NCI-H146 treated with DMSO at 0.1 percent for 48 hours (cell line): ENCODE data around the gene MS4A15.

Experiments used
- DNase-seq: peaks from one replicate; lab custom pipeline; 2025; ENCODE audit not compliant: unreplicated experiment; lab: John Stamatoyannopoulos, UW

MS4A15 gene

GRCh38 chr11:60776167-60776566, 19.5 kb downstream of the MS4A15 start:
- no peak for DNase-seq

GRCh38 chr11:60777106-60777505, 20.4 kb downstream of the MS4A15 start:
- no peak for DNase-seq

GRCh38 chr11:60777572-60777971, 20.9 kb downstream of the MS4A15 start:
- no peak for DNase-seq

GRCh38 chr11:60780065-60780464, 23.4 kb downstream of the MS4A15 start:
- DNase-seq, result no peak

- no peak for DNase-seq
Measured at GRCh38 chr11:60780774-60781173, 24.1 kb downstream of the MS4A15 start.

GRCh38 chr11:60781286-60781980, 24.8 kb downstream of the MS4A15 start:
- no peak for DNase-seq

GRCh38 chr11:60781981-60782316, 25.3 kb downstream of the MS4A15 start:
- no peak for DNase-seq

- DNase-seq, result no peak
Measured at GRCh38 chr11:60782393-60783140, 25.9 kb downstream of the MS4A15 start.

GRCh38 chr11:60783141-60783484, 26.4 kb downstream of the MS4A15 start:
- no peak for DNase-seq

GRCh38 chr11:60783911-60784310, 27.2 kb downstream of the MS4A15 start:
- DNase-seq, result no peak

- DNase-seq, result no peak
Measured at GRCh38 chr11:60785136-60785535, 28.5 kb downstream of the MS4A15 start, which contains the start of gene MS4A10. MS4A10 (plus strand) TSS chr11:60785333; CDS start chr11:60790336, 5,003 bp downstream.

- DNase-seq, result no peak
Measured at GRCh38 chr11:60785806-60786361, 29.2 kb downstream of the MS4A15 start.

GRCh38 chr11:60786811-60787567, 30.3 kb downstream of the MS4A15 start:
- DNase-seq, result no peak

- DNase-seq, result no peak
Measured at GRCh38 chr11:60788401-60789125, 31.9 kb downstream of the MS4A15 start.

- no peak for DNase-seq
Measured at GRCh38 chr11:60790726-60791125, 34.1 kb downstream of the MS4A15 start.

GRCh38 chr11:60791153-60791933, 34.7 kb downstream of the MS4A15 start:
- DNase-seq, result no peak

GRCh38 chr11:60792521-60792920, 35.9 kb downstream of the MS4A15 start:
- no peak for DNase-seq

- DNase-seq, result no peak
Measured at GRCh38 chr11:60795291-60795690, 38.6 kb downstream of the MS4A15 start.

- no peak for DNase-seq
Measured at GRCh38 chr11:60797846-60798630, 41.4 kb downstream of the MS4A15 start.
